IMR-90 (cell line): ENCODE results near the gene SLC27A4. TPM values are rescaled to one million over a fixed set of nuclear protein-coding genes. Genes with fewer than 3 reads are reported as not detected.

Source experiments
- ATAC-seq: fragments of 200-7000 bp; cut with Tn5 transposase; 2 replicates; pipeline ENCODE4 v1.9.1; 2020; ENCODE audit warnings: low read depth, mild to moderate bottlenecking, moderate library complexity
- BruUV-seq: library from RNA; stranded (reverse); fragments of 400-500 nt; replicated peaks from 2 replicates; lab custom pipeline; 2021; lab: Mats Ljungman, UMichigan
- CTCF ChIA-PET: fragments of 300-600 bp; formaldehyde crosslinking; extraction: SDS; loops from one replicate; lab custom pipeline; 2021; ENCODE audit warnings: antibody characterized with exemption; lab: Yijun Ruan, JAX
- POLR2A ChIA-PET: fragments of 300-600 bp; sonication (Branson Sonifier 250); formaldehyde crosslinking; loops from one replicate; lab custom pipeline; 2022; ENCODE audit warnings: antibody characterized with exemption; ENCODE audit not compliant: unreplicated experiment; lab: Charles Lee
- DNase-seq: peaks from one replicate; pipeline ENCODE4 v3.0.0; 2013
- H2AFZ ChIP-seq: replicated peaks from 2 replicates; pipeline ENCODE3; 2013; ENCODE audit warnings: low read length, mild to moderate bottlenecking; ENCODE audit not compliant: poor library complexity
- H2AK5ac ChIP-seq: 2 replicates; pipeline ENCODE4 v1.6.1; 2013; ENCODE audit warnings: low read depth, low read length, inconsistent platforms
- H2AK9ac ChIP-seq: replicated peaks from 2 replicates; pipeline ENCODE3; 2013; ENCODE audit warnings: mild to moderate bottlenecking, low read depth, low read length, moderate library complexity; ENCODE audit not compliant: poor library complexity
- H2BK120ac ChIP-seq: 2 replicates; pipeline ENCODE4 v1.6.1; 2013; ENCODE audit warnings: low read depth, low read length, inconsistent platforms
- H2BK15ac ChIP-seq: 3 replicates; pipeline ENCODE4 v1.6.1; 2013; ENCODE audit warnings: low read depth, low read length, inconsistent platforms
- H2BK20ac ChIP-seq: 2 replicates; pipeline ENCODE4 v1.6.1; 2013; ENCODE audit warnings: low read depth, mild to moderate bottlenecking, inconsistent platforms, low read length, moderate library complexity
- H2BK5ac ChIP-seq: 2 replicates; pipeline ENCODE4 v1.6.1; 2013; ENCODE audit warnings: mild to moderate bottlenecking, low read depth, low read length, inconsistent platforms; ENCODE audit not compliant: poor library complexity, severe bottlenecking
- H3K14ac ChIP-seq: replicated peaks from 2 replicates; pipeline ENCODE4 v1.6.1; 2013; ENCODE audit warnings: low read depth, low read length, inconsistent platforms
- H3K18ac ChIP-seq: 2 replicates; pipeline ENCODE4 v1.6.1; 2013; ENCODE audit warnings: low read depth, low read length, control low read depth
- H3K23ac ChIP-seq: 2 replicates; pipeline ENCODE4 v1.6.1; 2013; ENCODE audit warnings: low read depth, low read length, inconsistent platforms
- H3K27ac ChIP-seq: 2 replicates; pipeline ENCODE4 v1.5.1; 2013; ENCODE audit warnings: mild to moderate bottlenecking, control low read depth, low read length; ENCODE audit not compliant: insufficient read depth
- H3K27me3 ChIP-seq: 2 replicates; pipeline ENCODE4 v1.6.1; 2013; ENCODE audit warnings: low read length; ENCODE audit not compliant: control insufficient read depth, insufficient read depth
- H3K36me3 ChIP-seq: 2 replicates; pipeline ENCODE4 v1.6.1; 2013; ENCODE audit warnings: low read length, mixed read lengths; ENCODE audit not compliant: control insufficient read depth, insufficient read depth
- H3K4ac ChIP-seq: 2 replicates; pipeline ENCODE4 v1.6.1; 2013; ENCODE audit warnings: low read depth, low read length, inconsistent platforms
- H3K4me1 ChIP-seq: 2 replicates; pipeline ENCODE4 v1.6.1; 2013; ENCODE audit warnings: low read length, mixed read lengths; ENCODE audit not compliant: control insufficient read depth, insufficient read depth
- H3K4me2 ChIP-seq: 2 replicates; pipeline ENCODE4 v1.6.1; 2013; ENCODE audit warnings: low read depth, mild to moderate bottlenecking, control low read depth, low read length, moderate library complexity
- H3K4me3 ChIP-seq: 2 replicates; pipeline ENCODE4 v1.5.1; 2013; ENCODE audit warnings: low read depth, mild to moderate bottlenecking, control low read depth, low read length, moderate library complexity; ENCODE audit not compliant: insufficient read depth
- H3K56ac ChIP-seq: 2 replicates; pipeline ENCODE4 v1.6.1; 2013; ENCODE audit warnings: low read length, inconsistent platforms; ENCODE audit not compliant: insufficient read depth; ENCODE audit errors: extremely low read depth
- H3K79me1 ChIP-seq, 2 experiments: 2 replicates each; pipeline ENCODE4 v1.6.1; 2013; ENCODE audit warnings: low read length in 2 of 2, inconsistent platforms in 1 of 2, low read depth in 1 of 2
- H3K9ac ChIP-seq: 2 replicates; pipeline ENCODE4 v1.6.1; 2013; ENCODE audit warnings: low read depth, low read length, control low read depth
- H3K9me1 ChIP-seq: 2 replicates; pipeline ENCODE4 v1.6.1; 2013; ENCODE audit warnings: low read length, inconsistent platforms; ENCODE audit not compliant: insufficient read depth
- H3K9me3 ChIP-seq: 2 replicates; pipeline ENCODE4 v1.6.1; 2013; ENCODE audit warnings: low read length; ENCODE audit not compliant: control insufficient read depth, insufficient read depth
- H4K20me1 ChIP-seq: 2 replicates; pipeline ENCODE4 v1.6.1; 2013; ENCODE audit warnings: low read length, inconsistent platforms; ENCODE audit not compliant: insufficient read depth
- H4K5ac ChIP-seq: 2 replicates; pipeline ENCODE4 v1.6.1; 2013; ENCODE audit warnings: mild to moderate bottlenecking, low read depth, low read length, control low read depth
- H4K8ac ChIP-seq, 2 experiments: 2 replicates each; pipeline ENCODE4 v1.6.1; 2013; ENCODE audit warnings: low read depth in 2 of 2, low read length in 2 of 2, control low read depth in 1 of 2, inconsistent platforms in 1 of 2
- H4K91ac ChIP-seq: 2 replicates; pipeline ENCODE4 v1.6.1; 2013; ENCODE audit warnings: low read depth, low read length, inconsistent platforms; ENCODE audit not compliant: insufficient read depth
- CEBPB ChIP-seq: IDR thresholded peaks from 2 replicates; pipeline ENCODE4 v1.6.1; 2012; ENCODE audit warnings: low read depth, low read length, improper control_type of control experiment
- FOS ChIP-seq: fragments of 150-350 bp; IDR thresholded peaks from 2 replicates; pipeline ENCODE4 v1.6.1; 2016; ENCODE audit warnings: low read depth, low read length
- MAFK ChIP-seq: IDR thresholded peaks from 2 replicates; pipeline ENCODE4 v1.6.1; 2012; ENCODE audit warnings: low read depth, low read length, improper control_type of control experiment
- MAZ ChIP-seq: IDR thresholded peaks from 2 replicates; pipeline ENCODE4 v1.6.1; 2012; ENCODE audit warnings: low read depth, mild to moderate bottlenecking, low read length, improper control_type of control experiment, moderate library complexity, borderline replicate concordance
- NFE2L2 ChIP-seq: fragments of 150-350 bp; IDR thresholded peaks from 2 replicates; pipeline ENCODE4 v1.6.1; 2016; ENCODE audit warnings: low read depth, mild to moderate bottlenecking, low read length
- POLR2A ChIP-seq: IDR thresholded peaks from 2 replicates; pipeline ENCODE4 v1.6.1; 2012; ENCODE audit warnings: mild to moderate bottlenecking, low read depth, low read length
- RCOR1 ChIP-seq: IDR thresholded peaks from 2 replicates; pipeline ENCODE4 v1.6.1; 2012; ENCODE audit warnings: mild to moderate bottlenecking, low read length, improper control_type of control experiment; ENCODE audit not compliant: insufficient replicate concordance
- SMC3 ChIP-seq: fragments of 150-350 bp; IDR thresholded peaks from 2 replicates; pipeline ENCODE4 v1.6.1; 2016; ENCODE audit warnings: low read depth, mild to moderate bottlenecking, antibody characterized with exemption, low read length, moderate library complexity
- WGBS, 2 experiments: methylation state at CpG; one replicate each; pipeline versions ENCODE4 v1.1.5 to v1.1.7; 2013; ENCODE audit warnings: missing lambda C conversion rate in 2 of 2; ENCODE audit not compliant: insufficient read length in 1 of 2; ENCODE audit errors: extremely low coverage in 2 of 2; 5-methylcytosine and 5-hydroxymethylcytosine counted together
- dilution Hi-C: fragments of 300-500 bp; cut with HindIII; formaldehyde crosslinking; loops from one replicate; pipeline ENCODE4 v1.14.3; 2018; ENCODE audit warnings: low sequenced_read_pairs; ENCODE audit not compliant: unreplicated experiment
- in situ Hi-C: fragments of 300-500 bp; cut with MboI; formaldehyde crosslinking; loops from 3 replicates; pipeline ENCODE4 v1.14.3; 2019; ENCODE audit warnings: low sequenced_read_pairs, inconsistent platforms, mixed read lengths
- intact Hi-C: fragments of 100-400 bp; cut with micrococcal nuclease; formaldehyde crosslinking; loops from 2 replicates; pipeline ENCODE4 v1.10.0; 2022
- polyA plus RNA-seq, 3 experiments: library from polyadenylated mRNA; depleted of rRNA; stranded (reverse); fragments of >200 nt; gene quantifications; 2 replicates each; pipeline ENCODE4 v1.2.3, GENCODE V29; 2012; ENCODE audit warnings: low replicate concordance in 1 of 3
- total RNA-seq: library from RNA; depleted of rRNA; stranded (reverse); fragments of >200 nt; gene quantifications from 2 replicates; pipeline ENCODE4 v1.2.3, GENCODE V29; 2012
- TF ChIP-seq, protein P1 (sequence below): fragments of 150-350 bp; IDR thresholded peaks from 2 replicates; pipeline ENCODE4 v1.6.1; 2016; ENCODE audit warnings: low read depth, mild to moderate bottlenecking, low read length, moderate library complexity, borderline replicate concordance

Gene SLC27A4
- total and polyA plus RNA-seq, 2 of the 4 experiments (the other 2 are of a cell fraction) = 9.7 to 13.7 TPM

DNA sequence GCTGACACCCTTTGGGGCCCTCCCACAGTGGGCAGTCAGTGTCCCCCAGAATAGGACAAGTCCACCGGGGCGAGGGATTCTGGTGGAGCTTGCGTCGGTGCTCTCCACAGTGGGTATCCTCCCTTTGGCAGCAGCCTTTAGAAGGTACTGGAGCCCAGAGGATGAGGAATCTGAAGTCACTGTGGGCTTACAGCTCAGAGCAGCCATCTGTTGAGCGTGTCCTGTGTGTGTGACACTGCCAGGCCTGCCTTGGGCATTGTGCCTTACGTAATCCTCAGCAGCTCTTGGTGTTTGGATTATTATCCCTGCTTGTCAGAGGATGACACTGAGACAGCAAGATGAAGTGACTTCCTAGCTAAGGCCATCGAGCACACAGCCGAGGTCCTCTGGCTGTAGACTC, 43.5 kb downstream of the SLC27A4 start:
- H2BK5ac ChIP-seq = no peak overlapping the region
- no peak overlapping the region for H3K27ac ChIP-seq
- ChIA-PET POLR2A (no interaction called here), CTCF (no interaction called here)
- no peak overlapping the region for H2AK5ac ChIP-seq
- H2BK20ac ChIP-seq = no peak overlapping the region
- intact Hi-C loops (no loop called here), dilution Hi-C loops (no loop called here), in situ Hi-C loops (no loop called here)
- no peak overlapping the region for H4K91ac ChIP-seq
- no peak overlapping the region for H2BK15ac ChIP-seq
- no peak overlapping the region for H4K5ac ChIP-seq
- DNase-seq (no peak), ATAC-seq (no peak)
- no peaks in the 10 kb centered on the region for H3K4me1 ChIP-seq
- H3K14ac ChIP-seq = no peak overlapping the region
- no peak overlapping the region for H3K56ac ChIP-seq
- BruUV-seq = no TSS peak
- TF ChIP-seq MAZ (no peak), NFE2L2 (no peak), FOS (no peak), RCOR1 (no peak), SMC3 (no peak), MAFK (no peak), POLR2A (no peak), CEBPB (no peak)
- TF ChIP-seq, protein P1, sequence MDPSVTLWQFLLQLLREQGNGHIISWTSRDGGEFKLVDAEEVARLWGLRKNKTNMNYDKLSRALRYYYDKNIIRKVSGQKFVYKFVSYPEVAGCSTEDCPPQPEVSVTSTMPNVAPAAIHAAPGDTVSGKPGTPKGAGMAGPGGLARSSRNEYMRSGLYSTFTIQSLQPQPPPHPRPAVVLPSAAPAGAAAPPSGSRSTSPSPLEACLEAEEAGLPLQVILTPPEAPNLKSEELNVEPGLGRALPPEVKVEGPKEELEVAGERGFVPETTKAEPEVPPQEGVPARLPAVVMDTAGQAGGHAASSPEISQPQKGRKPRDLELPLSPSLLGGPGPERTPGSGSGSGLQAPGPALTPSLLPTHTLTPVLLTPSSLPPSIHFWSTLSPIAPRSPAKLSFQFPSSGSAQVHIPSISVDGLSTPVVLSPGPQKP = no peak
- H4K20me1 ChIP-seq = peaks cover 11% of the 10 kb centered on the region; the same call in 1 of the 2 replicates
- 88% methylated on average over 5 of the region's 8 CpGs; no CpG with 5 or more reads in 1 of the 2 experiments for WGBS, 2 experiments
- H3K9ac ChIP-seq = no peak overlapping the region
- no peak overlapping the region for H2AFZ ChIP-seq
- H3K4me2 ChIP-seq = no peak overlapping the region
- no peak overlapping the region for H2AK9ac ChIP-seq
- no peak overlapping the region for H3K4ac ChIP-seq
- H2BK120ac ChIP-seq = no peak overlapping the region
- H3K79me1 ChIP-seq = peaks cover 10 to 55% of the 10 kb centered on the region in 2 experiments
- no peak overlapping the region for H3K4me3 ChIP-seq
- no peak overlapping the region for H3K18ac ChIP-seq
- no peaks in the 10 kb centered on the region for H3K27me3 ChIP-seq
- peaks cover 41% of the 10 kb centered on the region for H3K36me3 ChIP-seq
- H3K9me1 ChIP-seq = peaks cover 7% of the 10 kb centered on the region; the same call in 1 of the 2 replicates
- no peak overlapping the region for H3K23ac ChIP-seq
- H4K8ac ChIP-seq = no peak overlapping the region
- H3K9me3 ChIP-seq = no peaks in the 10 kb centered on the region
